ENCODE results near the gene ROPN1L. TPM values are rescaled to one million over a fixed set of nuclear protein-coding genes. Genes with fewer than 3 reads are reported as not detected.

Gene ROPN1L
- total and polyA plus RNA-seq, 2 donors (not counting 1 experiment from before 2014, with no cell fraction given) = 0.91 TPM; not detected in 1

GRCh38 chr5:10461041-10461440 is 19.4 kb downstream of the ROPN1L start:
- Histone ChIP-seq H3K27me3 (replicated peaks in 1 of 4; ENCODE audit: control extremely low read depth in 1 of 4, control insufficient read depth in 3 of 4, insufficient read depth in 4 of 4, low read length in 3 of 4) (no peaks in the 10 kb centered on the region), H3K79me2 (ENCODE audit: control insufficient read depth, insufficient read depth, low read length) (no peaks in the 10 kb centered on the region), H3K4me2 (replicated peaks; ENCODE audit: low read depth, low read length, poor library complexity, severe bottlenecking) (no peak overlapping the region), H3K9ac (ENCODE audit: low read length) (no peak overlapping the region), H3K4me3 (ENCODE audit: control extremely low read depth in 1 of 5, extremely low read depth in 1 of 5, insufficient read depth in 1 of 5, low read depth in 2 of 5, low read length in 4 of 5) (no peak overlapping the region), H3K9me3 (ENCODE audit: control extremely low read depth in 1 of 3, control insufficient read depth in 2 of 3, insufficient read depth in 1 of 3, low read length in 2 of 3) (no peaks in the 10 kb centered on the region), H3K27ac (ENCODE audit: low read length in 2 of 2) (no peak overlapping the region), H3K4me1 (ENCODE audit: control insufficient read depth in 2 of 2, insufficient read depth in 2 of 2, low read length in 2 of 2) (no peaks in the 10 kb centered on the region), H3K36me3 (replicated peaks in 1 of 2; ENCODE audit: control extremely low read depth in 1 of 2, control insufficient read depth in 1 of 2, extremely low read depth in 1 of 2, insufficient read depth in 2 of 2, low read length in 1 of 2) (no peaks in the 10 kb centered on the region), H4K20me1 (ENCODE audit: control insufficient read depth, insufficient read depth, low read length, poor library complexity, severe bottlenecking) (no peaks in the 10 kb centered on the region), H2AFZ (ENCODE audit: insufficient read depth, low read depth, low read length, poor library complexity, severe bottlenecking) (no peak overlapping the region)
- intact Hi-C loops (cut with micrococcal nuclease) = no loop called here
- no peaks in the 10 kb centered on the region for H3K4me1 Mint-ChIP-seq
- TF ChIP-seq EZH2 (IDR thresholded peaks at IDR 0.05; ENCODE audit: borderline replicate concordance, insufficient read depth, low read depth, low read length, poor library complexity, severe bottlenecking) (no peak), CTCF (IDR thresholded peaks at IDR 0.05) (no peak)
- CTCF ChIA-PET = no interaction called here
- POLR2A ChIA-PET = no interaction called here
- no peak overlapping the region for H3K27ac Mint-ChIP-seq
- no peak for ATAC-seq (ENCODE audit: low read depth)
- 99% methylated on average over 9 of the region's 12 CpGs for WGBS (ENCODE audit: insufficient coverage)
- no peak for DNase-seq
- peaks cover 10% of the 10 kb centered on the region for H3K27me3 Mint-ChIP-seq
- no peaks in the 10 kb centered on the region for H3K9me3 Mint-ChIP-seq (ENCODE audit: insufficient read depth)
- H3K4me3 Mint-ChIP-seq = no peak overlapping the region

- ATAC-seq (ENCODE audit: low read depth) (no peak), DNase-seq (no peak)
- Histone ChIP-seq H3K27me3 (replicated peaks in 1 of 4; ENCODE audit: control extremely low read depth in 1 of 4, control insufficient read depth in 3 of 4, insufficient read depth in 4 of 4, low read length in 3 of 4) (peaks cover 0 to 4% (median 0%) of the 10 kb centered on the region in 4 experiments), H2AFZ (ENCODE audit: insufficient read depth, low read depth, low read length, poor library complexity, severe bottlenecking) (no peak overlapping the region), H3K9me3 (ENCODE audit: control extremely low read depth in 1 of 3, control insufficient read depth in 2 of 3, insufficient read depth in 1 of 3, low read length in 2 of 3) (no peaks in the 10 kb centered on the region), H3K36me3 (replicated peaks in 1 of 2; ENCODE audit: control extremely low read depth in 1 of 2, control insufficient read depth in 1 of 2, extremely low read depth in 1 of 2, insufficient read depth in 2 of 2, low read length in 1 of 2) (no peaks in the 10 kb centered on the region), H3K4me3 (ENCODE audit: control extremely low read depth in 1 of 5, extremely low read depth in 1 of 5, insufficient read depth in 1 of 5, low read depth in 2 of 5, low read length in 4 of 5) (no peak overlapping the region), H3K9ac (ENCODE audit: low read length) (no peak overlapping the region), H3K79me2 (ENCODE audit: control insufficient read depth, insufficient read depth, low read length) (no peaks in the 10 kb centered on the region), H3K27ac (ENCODE audit: low read length in 2 of 2) (no peak overlapping the region), H3K4me1 (ENCODE audit: control insufficient read depth in 2 of 2, insufficient read depth in 2 of 2, low read length in 2 of 2) (no peaks in the 10 kb centered on the region), H3K4me2 (replicated peaks; ENCODE audit: low read depth, low read length, poor library complexity, severe bottlenecking) (no peak overlapping the region), H4K20me1 (ENCODE audit: control insufficient read depth, insufficient read depth, low read length, poor library complexity, severe bottlenecking) (no peaks in the 10 kb centered on the region)
- H3K9me3 Mint-ChIP-seq (ENCODE audit: insufficient read depth) = no peaks in the 10 kb centered on the region
- H3K27me3 Mint-ChIP-seq = peaks cover 11% of the 10 kb centered on the region
- H3K4me3 Mint-ChIP-seq = no peak overlapping the region
- no peak overlapping the region for H3K27ac Mint-ChIP-seq
- TF ChIP-seq CTCF (IDR thresholded peaks at IDR 0.05) = no peak
- TF ChIP-seq EZH2 (IDR thresholded peaks at IDR 0.05; ENCODE audit: borderline replicate concordance, insufficient read depth, low read depth, low read length, poor library complexity, severe bottlenecking) = no peak
- no peaks in the 10 kb centered on the region for H3K4me1 Mint-ChIP-seq
- WGBS (ENCODE audit: insufficient coverage) = 100% methylated on average over 4 of the region's 10 CpGs
- intact Hi-C loops (cut with micrococcal nuclease) = no loop called here
- CTCF ChIA-PET = interaction anchor here (1.0 to 1.2 kb wide), 2 partner anchors 9 to 166 kb away, joined by 4 to 6 read pairs; no protein-coding TSS in a partner anchor
- POLR2A ChIA-PET = no interaction called here
These were observed 20.4 kb downstream of the ROPN1L start for GRCh38 chr5:10461904-10462555.
